ENCODE results near the gene PIN4. TPM values are rescaled to one million over a fixed set of nuclear protein-coding genes. Genes with fewer than 3 reads are reported as not detected.

Gene PIN4
- total RNA-seq, 1 donor from 2014 or later: 14.0 TPM

GRCh38 chrX:72243472-72243871, 61.9 kb downstream of the PIN4 start:
- H3K27me3 Mint-ChIP-seq (ENCODE audit: low read depth): no peaks in the 10 kb centered on the region
- TF ChIP-seq, protein P1, sequence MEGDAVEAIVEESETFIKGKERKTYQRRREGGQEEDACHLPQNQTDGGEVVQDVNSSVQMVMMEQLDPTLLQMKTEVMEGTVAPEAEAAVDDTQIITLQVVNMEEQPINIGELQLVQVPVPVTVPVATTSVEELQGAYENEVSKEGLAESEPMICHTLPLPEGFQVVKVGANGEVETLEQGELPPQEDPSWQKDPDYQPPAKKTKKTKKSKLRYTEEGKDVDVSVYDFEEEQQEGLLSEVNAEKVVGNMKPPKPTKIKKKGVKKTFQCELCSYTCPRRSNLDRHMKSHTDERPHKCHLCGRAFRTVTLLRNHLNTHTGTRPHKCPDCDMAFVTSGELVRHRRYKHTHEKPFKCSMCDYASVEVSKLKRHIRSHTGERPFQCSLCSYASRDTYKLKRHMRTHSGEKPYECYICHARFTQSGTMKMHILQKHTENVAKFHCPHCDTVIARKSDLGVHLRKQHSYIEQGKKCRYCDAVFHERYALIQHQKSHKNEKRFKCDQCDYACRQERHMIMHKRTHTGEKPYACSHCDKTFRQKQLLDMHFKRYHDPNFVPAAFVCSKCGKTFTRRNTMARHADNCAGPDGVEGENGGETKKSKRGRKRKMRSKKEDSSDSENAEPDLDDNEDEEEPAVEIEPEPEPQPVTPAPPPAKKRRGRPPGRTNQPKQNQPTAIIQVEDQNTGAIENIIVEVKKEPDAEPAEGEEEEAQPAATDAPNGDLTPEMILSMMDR (conservative IDR thresholded peaks at IDR 0.05): no peak

DNA sequence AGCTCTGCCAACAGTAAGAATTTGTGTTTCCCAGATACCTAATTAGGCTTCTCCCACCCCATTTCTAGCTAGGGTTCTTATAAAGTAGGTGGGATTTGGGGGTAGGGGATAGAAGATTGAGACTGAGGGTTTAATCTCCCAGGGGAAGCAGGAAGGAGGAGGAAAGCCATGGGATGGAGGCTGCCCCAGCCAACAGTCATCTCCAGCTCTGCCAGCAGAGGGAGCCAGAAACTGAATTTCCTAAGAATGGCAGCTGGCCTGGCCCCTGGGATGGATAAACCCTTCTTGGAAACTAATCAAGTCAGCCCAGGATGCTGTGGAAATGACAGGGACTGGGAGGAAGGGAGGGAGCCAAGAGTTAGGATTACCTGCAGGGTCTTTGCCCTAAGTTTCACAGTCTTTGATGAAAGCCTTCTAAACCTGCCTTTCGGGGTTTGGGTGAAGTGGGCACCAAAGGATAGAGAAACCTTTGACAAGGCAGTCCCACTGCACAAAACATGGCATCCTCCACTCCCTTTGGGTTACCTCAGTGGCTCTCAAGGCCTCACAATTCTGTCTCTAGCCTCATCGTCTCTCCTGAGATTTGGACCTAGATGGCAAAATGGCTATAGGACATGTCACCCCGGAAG, 64.0 kb downstream of the PIN4 start:
- TF ChIP-seq, protein P1 (conservative IDR thresholded peaks at IDR 0.05): peak; percentile 73
- H3K27ac Mint-ChIP-seq (ENCODE audit: unreplicated experiment): no peak overlapping the region
- peaks cover 6% of the 10 kb centered on the region for H3K9me3 Mint-ChIP-seq
- H3K36me3 Mint-ChIP-seq (ENCODE audit: low read depth): peaks cover 4% of the 10 kb centered on the region
- peak; percentile 60 for DNase-seq (ENCODE audit: low read depth, low spot score)
- H3K4me3 Mint-ChIP-seq: no peak overlapping the region
- no peaks in the 10 kb centered on the region for H3K27me3 Mint-ChIP-seq (ENCODE audit: low read depth)
- H3K4me1 Mint-ChIP-seq: no peaks in the 10 kb centered on the region

More at GRCh38 chrX:72243472-72243871, 61.9 kb downstream of the PIN4 start:
- no peak for DNase-seq (ENCODE audit: low read depth, low spot score)
- H3K9me3 Mint-ChIP-seq: peaks cover 10% of the 10 kb centered on the region
- no peak overlapping the region for H3K27ac Mint-ChIP-seq (ENCODE audit: unreplicated experiment)
- no peak overlapping the region for H3K4me3 Mint-ChIP-seq
- peaks cover 7% of the 10 kb centered on the region for H3K36me3 Mint-ChIP-seq (ENCODE audit: low read depth)
- H3K4me1 Mint-ChIP-seq: peaks cover 4% of the 10 kb centered on the region

DNA sequence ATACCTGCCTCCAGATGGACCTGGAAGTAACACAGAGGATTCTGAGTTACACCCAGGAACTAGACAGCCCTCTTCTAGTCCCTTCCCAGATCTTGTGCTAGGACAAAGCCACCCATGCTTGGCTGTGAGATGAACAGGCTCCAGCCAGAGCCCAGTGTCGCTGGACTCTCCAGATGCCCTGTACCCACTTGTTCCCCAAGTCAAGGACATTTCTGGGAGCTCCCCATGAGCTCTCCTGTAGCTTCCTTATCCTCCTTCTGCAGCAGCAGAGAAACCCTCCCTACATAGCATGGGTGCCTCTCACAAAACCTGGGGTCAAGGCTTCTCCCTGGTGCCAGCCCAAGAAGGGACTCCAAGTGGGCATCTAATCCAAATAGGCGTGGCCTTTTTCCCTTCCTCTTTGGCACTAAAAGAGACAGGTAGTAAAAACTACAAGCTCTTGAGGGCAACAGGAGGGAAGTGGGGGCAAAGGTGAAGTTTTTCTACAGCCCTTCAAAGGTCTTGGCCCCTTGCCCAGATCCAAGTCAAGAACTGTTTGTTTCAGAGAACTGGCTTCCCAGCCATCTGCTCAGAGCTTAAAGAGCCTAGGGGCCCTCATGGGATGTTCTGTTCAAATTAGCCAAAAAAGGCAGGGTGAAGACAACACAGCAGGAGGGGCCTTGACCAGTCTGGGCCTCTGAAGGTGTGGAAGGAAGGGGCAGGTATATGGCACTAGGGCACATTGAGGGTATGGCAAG, 65.8 kb downstream of the PIN4 start:
- Mint-ChIP-seq H3K27ac (ENCODE audit: unreplicated experiment) (no peak overlapping the region), H3K9me3 (peaks cover 6% of the 10 kb centered on the region), H3K4me3 (no peak overlapping the region), H3K27me3 (ENCODE audit: low read depth) (no peaks in the 10 kb centered on the region), H3K4me1 (no peaks in the 10 kb centered on the region), H3K36me3 (ENCODE audit: low read depth) (peaks cover 4% of the 10 kb centered on the region)
- no peak for DNase-seq (ENCODE audit: low read depth, low spot score)
- TF ChIP-seq, protein P1 (conservative IDR thresholded peaks at IDR 0.05): no peak

Other genes starting within 250 kb of the PIN4 start
- gene RTL5, start 49.8 kb upstream of the PIN4 start, total RNA-seq: 21.7 and 23.0 TPM in 2 replicates
- gene ERCC6L, start 57.3 kb downstream of the PIN4 start, total RNA-seq: 13.3 and 14.2 TPM in 2 replicates
- gene RPS4X, start 95.5 kb downstream of the PIN4 start, total RNA-seq: 1,868 and 1,917 TPM in 2 replicates
- 4.8 and 6.2 TPM in 2 replicates for gene CITED1, start 124.2 kb downstream of the PIN4 start, total RNA-seq

Measured in neural crest cell (in vitro differentiated cells).